HEK293 (cell line): ENCODE results near the gene MFSD11.

Experiments used
- CTCF ChIA-PET: fragments of 350-600 bp; formaldehyde crosslinking; extraction: SDS; loops from one replicate; lab custom pipeline; 2021; ENCODE audit warnings: antibody characterized with exemption; lab: Yijun Ruan, JAX
- POLR2A ChIA-PET: fragments of 300-600 bp; formaldehyde crosslinking; extraction: SDS; loops from one replicate; lab custom pipeline; 2020; ENCODE audit warnings: antibody characterized with exemption, inconsistent platforms; lab: Yijun Ruan, JAX
- H3K27ac ChIP-seq: fragments of 200-500 bp; sonication (Bioruptor generic); 2 replicates; pipeline ENCODE4 v1.5.1; 2014; ENCODE audit warnings: low read depth, low read length, control low read depth, inconsistent platforms; ENCODE audit errors: extremely low read depth
- H3K36me3 ChIP-seq, 2 experiments: fragments of 200-500 bp in 1 of 2; sonication (Bioruptor generic) in 1 of 2; 1 replicate in 1 of 2; 2 replicates in 1 of 2; pipeline ENCODE4 v1.5.1; 2014 to 2017; ENCODE audit warnings: inconsistent platforms in 2 of 2, low read length in 2 of 2; ENCODE audit not compliant: control insufficient read depth in 2 of 2, insufficient read depth in 1 of 2
- H3K4me1 ChIP-seq: fragments of 200-500 bp; sonication (Bioruptor generic); 2 replicates; pipeline ENCODE4 v1.5.1; 2014; ENCODE audit warnings: mild to moderate bottlenecking, low read length, inconsistent platforms; ENCODE audit not compliant: control insufficient read depth, insufficient read depth
- H3K4me3 ChIP-seq: 2 replicates; pipeline ENCODE4 v1.5.1; 2011; ENCODE audit warnings: low read depth, mild to moderate bottlenecking, control low read depth, low read length, moderate library complexity
- H3K9me3 ChIP-seq: fragments of 200-500 bp; sonication (Bioruptor generic); 2 replicates; pipeline ENCODE4 v1.5.1; 2014; ENCODE audit warnings: low read depth, low read length, inconsistent platforms; ENCODE audit not compliant: control insufficient read depth, insufficient read depth
- GFI1B ChIP-seq: fragments of 450-650 bp; formaldehyde crosslinking; IDR thresholded peaks from 2 replicates; pipeline ENCODE4 v1.5.1; 2016; ENCODE audit warnings: missing biosample characterization, missing genetic modification characterization
- YY1 ChIP-seq: fragments of 450-650 bp; formaldehyde crosslinking; IDR thresholded peaks from 2 replicates; pipeline ENCODE4 v1.5.1; 2018; ENCODE audit warnings: missing biosample characterization, missing genetic modification characterization
- ZBTB48 ChIP-seq: fragments of 450-650 bp; formaldehyde crosslinking; IDR thresholded peaks from 2 replicates; pipeline ENCODE4 v1.5.1; 2016; ENCODE audit warnings: missing biosample characterization, missing genetic modification characterization
- ZFP3 ChIP-seq: fragments of 450-650 bp; formaldehyde crosslinking; IDR thresholded peaks from 2 replicates; pipeline ENCODE4 v1.5.1; 2016; ENCODE audit warnings: low read depth, missing biosample characterization, missing genetic modification characterization
- ZNF121 ChIP-seq: fragments of 450-650 bp; formaldehyde crosslinking; IDR thresholded peaks from 2 replicates; pipeline ENCODE4 v1.5.1; 2016; ENCODE audit warnings: missing biosample characterization, missing genetic modification characterization
- ZNF132 ChIP-seq: fragments of 450-650 bp; formaldehyde crosslinking; IDR thresholded peaks from 2 replicates; pipeline ENCODE4 v1.5.1; 2017; ENCODE audit warnings: missing biosample characterization, missing genetic modification characterization, borderline replicate concordance
- ZNF416 ChIP-seq: fragments of 450-650 bp; formaldehyde crosslinking; IDR thresholded peaks from 2 replicates; pipeline ENCODE4 v1.5.1; 2016; ENCODE audit warnings: missing biosample characterization, missing genetic modification characterization
- ZNF707 ChIP-seq: fragments of 450-650 bp; formaldehyde crosslinking; IDR thresholded peaks from 2 replicates; pipeline ENCODE4 v1.5.1; 2016; ENCODE audit warnings: missing biosample characterization, missing genetic modification characterization
- ZNF785 ChIP-seq: fragments of 450-650 bp; formaldehyde crosslinking; IDR thresholded peaks from 2 replicates; pipeline ENCODE4 v1.5.1; 2016; ENCODE audit warnings: missing biosample characterization, missing genetic modification characterization
- TF ChIP-seq, protein P1 (sequence below): fragments of 450-650 bp; formaldehyde crosslinking; IDR thresholded peaks from 2 replicates; pipeline ENCODE4 v1.5.1; 2016; ENCODE audit warnings: missing biosample characterization, missing genetic modification characterization
- TF ChIP-seq, protein P2 (sequence below): IDR thresholded peaks from 2 replicates; pipeline ENCODE4 v1.6.1; 2011; ENCODE audit warnings: mild to moderate bottlenecking, low read depth, low read length, borderline replicate concordance
- TF ChIP-seq, protein P3 (sequence below): fragments of 450-650 bp; formaldehyde crosslinking; IDR thresholded peaks from 2 replicates; pipeline ENCODE4 v1.5.1; 2016; ENCODE audit warnings: missing biosample characterization, missing genetic modification characterization
- TF ChIP-seq, protein P4 (sequence below): sonication (generic); formaldehyde crosslinking; IDR thresholded peaks from 2 replicates; pipeline ENCODE4 v1.8.1; 2022; ENCODE audit warnings: mild to moderate bottlenecking, moderate library complexity, missing genetic modification reagents
- TF ChIP-seq, protein P5 (sequence below): fragments of 450-650 bp; formaldehyde crosslinking; IDR thresholded peaks from 2 replicates; pipeline ENCODE4 v1.5.1; 2016; ENCODE audit warnings: missing biosample characterization, missing genetic modification characterization

Gene MFSD11

DNA sequence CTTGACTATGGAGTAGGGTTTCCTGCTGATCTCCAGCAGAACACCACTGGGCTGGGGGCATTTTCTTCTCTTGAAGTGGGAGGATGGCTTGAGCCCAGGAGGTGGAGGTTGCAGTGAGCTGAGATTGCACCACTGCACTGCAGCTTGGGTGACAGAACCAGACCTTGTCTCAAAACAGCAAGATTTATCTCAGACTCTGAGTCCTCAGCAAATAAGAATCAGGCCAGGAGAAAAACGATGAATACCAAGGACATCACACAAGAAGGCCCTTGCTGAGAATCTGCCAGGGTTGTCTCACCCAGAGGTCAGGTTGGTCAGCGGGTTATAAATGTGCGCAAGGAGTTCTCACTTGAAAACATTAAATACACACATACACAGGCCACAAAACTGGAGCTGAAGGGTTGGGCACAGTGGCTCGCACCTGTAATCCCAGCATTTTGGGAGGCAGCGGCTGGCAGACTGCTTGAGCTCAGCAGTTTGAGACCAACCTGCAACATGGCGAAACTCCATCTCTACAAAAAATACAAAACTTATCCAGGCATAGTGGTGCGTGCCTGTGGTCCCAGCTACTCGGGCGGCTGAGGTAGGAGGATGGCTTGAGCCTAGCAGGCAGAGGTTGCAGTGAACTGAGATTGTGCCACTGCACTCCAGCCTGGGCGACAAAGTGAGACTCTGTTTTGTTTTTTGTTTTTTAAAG, 34.8 kb upstream of the MFSD11 start:
- TF ChIP-seq ZNF785 (tag by site-specific recombination) (no peak), ZFP3 (tag by site-specific recombination) (no peak), GFI1B (tag by site-specific recombination) (no peak), YY1 (tag by site-specific recombination) (no peak), ZBTB48 (tag by site-specific recombination) (no peak), ZNF132 (tag by site-specific recombination) (no peak), ZNF707 (tag by site-specific recombination) (no peak), ZNF121 (no peak), ZNF416 (tag by site-specific recombination) (no peak)
- TF ChIP-seq, protein P1, sequence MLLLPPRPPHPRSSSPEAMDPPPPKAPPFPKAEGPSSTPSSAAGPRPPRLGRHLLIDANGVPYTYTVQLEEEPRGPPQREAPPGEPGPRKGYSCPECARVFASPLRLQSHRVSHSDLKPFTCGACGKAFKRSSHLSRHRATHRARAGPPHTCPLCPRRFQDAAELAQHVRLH (tag by site-specific recombination) = no peak
- TF ChIP-seq, protein P2, sequence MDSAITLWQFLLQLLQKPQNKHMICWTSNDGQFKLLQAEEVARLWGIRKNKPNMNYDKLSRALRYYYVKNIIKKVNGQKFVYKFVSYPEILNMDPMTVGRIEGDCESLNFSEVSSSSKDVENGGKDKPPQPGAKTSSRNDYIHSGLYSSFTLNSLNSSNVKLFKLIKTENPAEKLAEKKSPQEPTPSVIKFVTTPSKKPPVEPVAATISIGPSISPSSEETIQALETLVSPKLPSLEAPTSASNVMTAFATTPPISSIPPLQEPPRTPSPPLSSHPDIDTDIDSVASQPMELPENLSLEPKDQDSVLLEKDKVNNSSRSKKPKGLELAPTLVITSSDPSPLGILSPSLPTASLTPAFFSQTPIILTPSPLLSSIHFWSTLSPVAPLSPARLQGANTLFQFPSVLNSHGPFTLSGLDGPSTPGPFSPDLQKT = no peak
- Histone ChIP-seq H3K4me1 (peaks cover 27% of the 10 kb centered on the region), H3K9me3 (no peaks in the 10 kb centered on the region), H3K27ac (no peak overlapping the region), H3K4me3 (no peak overlapping the region), H3K36me3 (peaks cover 0 to 18% of the 10 kb centered on the region in 2 experiments; a peak in 2 of 3 replicates)
- POLR2A ChIA-PET = interaction anchor here (0.6 to 1.3 kb wide), 3 partner anchors 8 to 35 kb away, joined by 3 to 8 read pairs (median 4); partner anchors contain the start of gene MFSD11
- CTCF ChIA-PET = interaction anchor here (0.6 to 5.1 kb wide), 8 partner anchors 9 to 80 kb away, joined by 3 to 38 read pairs (median 4); no protein-coding TSS in a partner anchor

DNA sequence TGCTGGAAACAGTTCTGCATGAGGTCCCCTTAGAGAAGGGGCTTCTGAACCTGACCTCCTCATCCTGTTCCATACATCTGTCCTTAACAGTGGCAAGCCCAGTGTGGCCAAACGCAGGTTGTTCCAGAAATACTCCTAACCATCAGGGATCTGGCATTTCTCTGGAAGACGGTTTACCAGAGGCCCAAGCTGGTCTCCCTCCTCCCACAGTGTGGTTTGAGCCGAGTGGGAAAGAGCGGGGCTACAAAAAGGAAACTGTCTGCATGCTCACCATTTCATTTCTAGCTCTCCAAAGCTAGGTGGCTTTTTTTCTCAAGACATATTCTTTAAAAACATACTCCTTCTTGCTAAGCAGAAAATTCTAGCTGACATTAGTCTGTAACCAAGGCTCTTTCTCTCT, 33.1 kb upstream of the MFSD11 start:
- peaks cover 35% of the 10 kb centered on the region for H3K4me1 ChIP-seq
- POLR2A ChIA-PET = interaction anchor here (0.7 to 1.3 kb wide), 3 partner anchors 9 to 15 kb away, joined by 3 to 8 read pairs (median 3); no protein-coding TSS in a partner anchor
- peaks cover 0 to 18% of the 10 kb centered on the region in 2 experiments; a peak in 2 of 3 replicates for H3K36me3 ChIP-seq
- TF ChIP-seq, protein P3, sequence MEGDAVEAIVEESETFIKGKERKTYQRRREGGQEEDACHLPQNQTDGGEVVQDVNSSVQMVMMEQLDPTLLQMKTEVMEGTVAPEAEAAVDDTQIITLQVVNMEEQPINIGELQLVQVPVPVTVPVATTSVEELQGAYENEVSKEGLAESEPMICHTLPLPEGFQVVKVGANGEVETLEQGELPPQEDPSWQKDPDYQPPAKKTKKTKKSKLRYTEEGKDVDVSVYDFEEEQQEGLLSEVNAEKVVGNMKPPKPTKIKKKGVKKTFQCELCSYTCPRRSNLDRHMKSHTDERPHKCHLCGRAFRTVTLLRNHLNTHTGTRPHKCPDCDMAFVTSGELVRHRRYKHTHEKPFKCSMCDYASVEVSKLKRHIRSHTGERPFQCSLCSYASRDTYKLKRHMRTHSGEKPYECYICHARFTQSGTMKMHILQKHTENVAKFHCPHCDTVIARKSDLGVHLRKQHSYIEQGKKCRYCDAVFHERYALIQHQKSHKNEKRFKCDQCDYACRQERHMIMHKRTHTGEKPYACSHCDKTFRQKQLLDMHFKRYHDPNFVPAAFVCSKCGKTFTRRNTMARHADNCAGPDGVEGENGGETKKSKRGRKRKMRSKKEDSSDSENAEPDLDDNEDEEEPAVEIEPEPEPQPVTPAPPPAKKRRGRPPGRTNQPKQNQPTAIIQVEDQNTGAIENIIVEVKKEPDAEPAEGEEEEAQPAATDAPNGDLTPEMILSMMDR = no peak
- TF ChIP-seq, protein P4, sequence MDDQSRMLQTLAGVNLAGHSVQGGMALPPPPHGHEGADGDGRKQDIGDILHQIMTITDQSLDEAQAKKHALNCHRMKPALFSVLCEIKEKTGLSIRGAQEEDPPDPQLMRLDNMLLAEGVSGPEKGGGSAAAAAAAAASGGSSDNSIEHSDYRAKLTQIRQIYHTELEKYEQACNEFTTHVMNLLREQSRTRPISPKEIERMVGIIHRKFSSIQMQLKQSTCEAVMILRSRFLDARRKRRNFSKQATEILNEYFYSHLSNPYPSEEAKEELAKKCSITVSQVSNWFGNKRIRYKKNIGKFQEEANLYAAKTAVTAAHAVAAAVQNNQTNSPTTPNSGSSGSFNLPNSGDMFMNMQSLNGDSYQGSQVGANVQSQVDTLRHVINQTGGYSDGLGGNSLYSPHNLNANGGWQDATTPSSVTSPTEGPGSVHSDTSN (CRISPR knock-in tag) = no peak
- TF ChIP-seq, protein P5, sequence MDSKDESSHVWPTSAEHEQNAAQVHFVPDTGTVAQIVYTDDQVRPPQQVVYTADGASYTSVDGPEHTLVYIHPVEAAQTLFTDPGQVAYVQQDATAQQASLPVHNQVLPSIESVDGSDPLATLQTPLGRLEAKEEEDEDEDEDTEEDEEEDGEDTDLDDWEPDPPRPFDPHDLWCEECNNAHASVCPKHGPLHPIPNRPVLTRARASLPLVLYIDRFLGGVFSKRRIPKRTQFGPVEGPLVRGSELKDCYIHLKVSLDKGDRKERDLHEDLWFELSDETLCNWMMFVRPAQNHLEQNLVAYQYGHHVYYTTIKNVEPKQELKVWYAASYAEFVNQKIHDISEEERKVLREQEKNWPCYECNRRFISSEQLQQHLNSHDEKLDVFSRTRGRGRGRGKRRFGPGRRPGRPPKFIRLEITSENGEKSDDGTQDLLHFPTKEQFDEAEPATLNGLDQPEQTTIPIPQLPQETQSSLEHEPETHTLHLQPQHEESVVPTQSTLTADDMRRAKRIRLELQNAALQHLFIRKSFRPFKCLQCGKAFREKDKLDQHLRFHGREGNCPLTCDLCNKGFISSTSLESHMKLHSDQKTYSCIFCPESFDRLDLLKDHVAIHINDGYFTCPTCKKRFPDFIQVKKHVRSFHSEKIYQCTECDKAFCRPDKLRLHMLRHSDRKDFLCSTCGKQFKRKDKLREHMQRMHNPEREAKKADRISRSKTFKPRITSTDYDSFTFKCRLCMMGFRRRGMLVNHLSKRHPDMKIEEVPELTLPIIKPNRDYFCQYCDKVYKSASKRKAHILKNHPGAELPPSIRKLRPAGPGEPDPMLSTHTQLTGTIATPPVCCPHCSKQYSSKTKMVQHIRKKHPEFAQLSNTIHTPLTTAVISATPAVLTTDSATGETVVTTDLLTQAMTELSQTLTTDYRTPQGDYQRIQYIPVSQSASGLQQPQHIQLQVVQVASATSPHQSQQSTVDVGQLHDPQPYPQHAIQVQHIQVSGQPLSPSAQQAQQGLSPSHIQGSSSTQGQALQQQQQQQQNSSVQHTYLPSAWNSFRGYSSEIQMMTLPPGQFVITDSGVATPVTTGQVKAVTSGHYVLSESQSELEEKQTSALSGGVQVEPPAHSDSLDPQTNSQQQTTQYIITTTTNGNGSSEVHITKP (tag by site-specific recombination) = 0 out of 2 replicates have a peak, but pooled peaks have one; percentile 34
- no peak overlapping the region for H3K4me3 ChIP-seq
- CTCF ChIA-PET = interaction anchor here (0.6 to 5.1 kb wide), 5 partner anchors 9 to 183 kb away, joined by 3 to 38 read pairs (median 3); no protein-coding TSS in a partner anchor
- no peaks in the 10 kb centered on the region for H3K9me3 ChIP-seq
- H3K27ac ChIP-seq = no peak overlapping the region
